SJSA1 (cell line): ENCODE results near the gene NFIB. TPM values are rescaled to one million over a fixed set of nuclear protein-coding genes. Genes with fewer than 3 reads are reported as not detected.
A peak's percentile ranks its signal among the peaks of the same experiment; 100 is the strongest.

Experiments
- DNase-seq, 2 experiments: peaks; one replicate each; pipeline ENCODE4 v3.0.0-alpha.2; 2015 to 2020; ENCODE audit warnings: low spot score in 2 of 2, low read depth in 1 of 2
- H3K27ac ChIP-seq: fragments of 250-450 bp; sonication (Bioruptor Pico); 2 replicates; pipeline ENCODE4 v1.5.1; 2020; ENCODE audit warnings: mild to moderate bottlenecking, moderate library complexity
- H3K27me3 ChIP-seq: fragments of 250-450 bp; sonication (Bioruptor Pico); replicated peaks from 2 replicates; pipeline ENCODE4 v1.5.1; 2020; ENCODE audit warnings: mild to moderate bottlenecking, moderate library complexity
- H3K36me3 ChIP-seq: fragments of 250-450 bp; sonication (Bioruptor Pico); 2 replicates; pipeline ENCODE4 v1.5.1; 2020; ENCODE audit warnings: mild to moderate bottlenecking
- H3K4me1 ChIP-seq: fragments of 250-450 bp; sonication (Bioruptor Pico); replicated peaks from 2 replicates; pipeline ENCODE4 v1.6.1; 2021; ENCODE audit warnings: mild to moderate bottlenecking
- H3K4me3 ChIP-seq: fragments of 250-450 bp; sonication (Bioruptor Pico); 2 replicates; pipeline ENCODE4 v1.5.1; 2020; ENCODE audit warnings: mild to moderate bottlenecking
- H3K9me3 ChIP-seq: fragments of 250-450 bp; sonication (Bioruptor Pico); replicated peaks from 2 replicates; pipeline ENCODE4 v1.5.1; 2020; ENCODE audit warnings: mild to moderate bottlenecking
- total RNA-seq: library from RNA; depleted of rRNA; stranded (reverse); fragments of >200 nt; shearing (Covaris generic); gene quantifications from 2 replicates; pipeline ENCODE4 v1.2.3, GENCODE V29; 2014

Gene NFIB
- total RNA-seq, 1 experiment from 2014 or later, result 7.6 TPM

- Histone ChIP-seq H3K4me1 (peaks cover 84% of the 10 kb centered on the region), H3K4me3 (no peak overlapping the region), H3K27me3 (no peaks in the 10 kb centered on the region), H3K27ac (peak overlapping the region; percentile 61), H3K9me3 (no peaks in the 10 kb centered on the region), H3K36me3 (no peaks in the 10 kb centered on the region)
- no peak for DNase-seq
Observed at GRCh38 chr9:14277761-14278160, 36.2 kb downstream of the NFIB start.

- Histone ChIP-seq H3K27me3 (no peaks in the 10 kb centered on the region), H3K4me3 (no peak overlapping the region), H3K4me1 (peaks cover 79% of the 10 kb centered on the region), H3K9me3 (no peaks in the 10 kb centered on the region), H3K27ac (peak overlapping the region; percentile 61), H3K36me3 (no peaks in the 10 kb centered on the region)
- no peak for DNase-seq
Observed at GRCh38 chr9:14277244-14277643, 36.7 kb downstream of the NFIB start.

- Histone ChIP-seq H3K4me3 (no peak overlapping the region), H3K9me3 (no peaks in the 10 kb centered on the region), H3K27ac (peak overlapping the region; percentile 43; the same call in 1 of the 2 replicates), H3K27me3 (no peaks in the 10 kb centered on the region), H3K4me1 (peaks cover 71% of the 10 kb centered on the region), H3K36me3 (no peaks in the 10 kb centered on the region)
- DNase-seq, result no peak
Observed at GRCh38 chr9:14275331-14275730, 38.6 kb downstream of the NFIB start.

GRCh38 chr9:14273696-14274121 lies 40.2 kb downstream of the NFIB start:
- Histone ChIP-seq H3K9me3 (no peaks in the 10 kb centered on the region), H3K27me3 (no peaks in the 10 kb centered on the region), H3K27ac (peak overlapping the region; percentile 43), H3K4me1 (peaks cover 55% of the 10 kb centered on the region), H3K36me3 (no peaks in the 10 kb centered on the region), H3K4me3 (no peak overlapping the region)
- DNase-seq, result no peak

GRCh38 chr9:14272927-14273528 lies 40.9 kb downstream of the NFIB start:
- Histone ChIP-seq H3K36me3 (no peaks in the 10 kb centered on the region), H3K27ac (no peak overlapping the region), H3K9me3 (no peaks in the 10 kb centered on the region), H3K4me1 (peaks cover 48% of the 10 kb centered on the region), H3K27me3 (no peaks in the 10 kb centered on the region), H3K4me3 (no peak overlapping the region)
- no peak for DNase-seq

GRCh38 chr9:14271093-14271673 lies 42.8 kb downstream of the NFIB start:
- no peak overlapping the region for H3K27ac ChIP-seq
- DNase-seq, result peak; percentile 50 to 54
- no peak overlapping the region for H3K4me3 ChIP-seq

GRCh38 chr9:14270358-14271092 lies 43.4 kb downstream of the NFIB start:
- DNase-seq, result no peak
- peaks cover 34% of the 10 kb centered on the region for H3K4me1 ChIP-seq

More at GRCh38 chr9:14271093-14271673, 42.8 kb downstream of the NFIB start:
- peaks cover 38% of the 10 kb centered on the region for H3K4me1 ChIP-seq
- H3K36me3 ChIP-seq, result no peaks in the 10 kb centered on the region
- H3K9me3 ChIP-seq, result no peaks in the 10 kb centered on the region
- H3K27me3 ChIP-seq, result no peaks in the 10 kb centered on the region

GRCh38 chr9:14269916-14270315 lies 44.0 kb downstream of the NFIB start:
- Histone ChIP-seq H3K4me3 (no peak overlapping the region), H3K4me1 (peaks cover 27% of the 10 kb centered on the region), H3K27ac (no peak overlapping the region), H3K9me3 (no peaks in the 10 kb centered on the region), H3K27me3 (no peaks in the 10 kb centered on the region), H3K36me3 (no peaks in the 10 kb centered on the region)
- no peak for DNase-seq

More at GRCh38 chr9:14270358-14271092, 43.4 kb downstream of the NFIB start:
- Histone ChIP-seq H3K27me3 (no peaks in the 10 kb centered on the region), H3K4me3 (no peak overlapping the region), H3K27ac (no peak overlapping the region), H3K36me3 (no peaks in the 10 kb centered on the region), H3K9me3 (no peaks in the 10 kb centered on the region)

- no peaks in the 10 kb centered on the region for H3K36me3 ChIP-seq
- no peaks in the 10 kb centered on the region for H3K27me3 ChIP-seq
- no peak overlapping the region for H3K27ac ChIP-seq
- H3K9me3 ChIP-seq, result no peaks in the 10 kb centered on the region
- no peak overlapping the region for H3K4me3 ChIP-seq
- DNase-seq, result no peak
- H3K4me1 ChIP-seq, result no peaks in the 10 kb centered on the region
Observed at GRCh38 chr9:14263707-14264483, 50.0 kb downstream of the NFIB start.

GRCh38 chr9:14262827-14263226 lies 51.1 kb downstream of the NFIB start:
- H3K4me3 ChIP-seq, result no peak overlapping the region
- H3K27me3 ChIP-seq, result no peaks in the 10 kb centered on the region
- H3K36me3 ChIP-seq, result no peaks in the 10 kb centered on the region
- no peaks in the 10 kb centered on the region for H3K9me3 ChIP-seq
- no peak overlapping the region for H3K27ac ChIP-seq
- no peaks in the 10 kb centered on the region for H3K4me1 ChIP-seq
- DNase-seq, result no peak

GRCh38 chr9:14261616-14262015 lies 52.3 kb downstream of the NFIB start:
- no peaks in the 10 kb centered on the region for H3K36me3 ChIP-seq
- no peak overlapping the region for H3K27ac ChIP-seq
- no peak overlapping the region for H3K4me3 ChIP-seq
- DNase-seq, result no peak
- H3K4me1 ChIP-seq, result no peaks in the 10 kb centered on the region
- no peaks in the 10 kb centered on the region for H3K9me3 ChIP-seq
- no peaks in the 10 kb centered on the region for H3K27me3 ChIP-seq

- no peak overlapping the region for H3K4me3 ChIP-seq
- no peak for DNase-seq
- H3K9me3 ChIP-seq, result no peaks in the 10 kb centered on the region
- no peaks in the 10 kb centered on the region for H3K4me1 ChIP-seq
- H3K36me3 ChIP-seq, result no peaks in the 10 kb centered on the region
- no peaks in the 10 kb centered on the region for H3K27me3 ChIP-seq
- no peak overlapping the region for H3K27ac ChIP-seq
Observed at GRCh38 chr9:14260101-14260500, 53.8 kb downstream of the NFIB start.

GRCh38 chr9:14258660-14259239 lies 55.2 kb downstream of the NFIB start:
- Histone ChIP-seq H3K9me3 (no peaks in the 10 kb centered on the region), H3K4me3 (no peak overlapping the region), H3K27me3 (no peaks in the 10 kb centered on the region), H3K27ac (no peak overlapping the region), H3K36me3 (no peaks in the 10 kb centered on the region), H3K4me1 (no peaks in the 10 kb centered on the region)
- DNase-seq, result no peak
